SK-N-MC (cell line): ENCODE data around the gene GID4.
A peak's percentile ranks its signal among the peaks of the same experiment; 100 is the strongest.

ENCODE experiments used
- EZH2 ChIP-seq: fragments of 200-600 bp; sonication (generic); IDR thresholded peaks from one replicate; pipeline ENCODE4 v1.6.1; 2017; ENCODE audit warnings: antibody characterized with exemption
- FOXP2 ChIP-seq: optimal IDR thresholded peaks from 2 replicates; pipeline ENCODE3; 2011; ENCODE audit warnings: mild to moderate bottlenecking, moderate library complexity; ENCODE audit not compliant: insufficient read depth; ENCODE audit errors: extremely low read length, control extremely low read depth
- POLR2AphosphoS5 ChIP-seq: IDR thresholded peaks from 2 replicates; pipeline ENCODE4 v1.6.1; 2012; ENCODE audit warnings: mild to moderate bottlenecking, low read depth, low read length, borderline replicate concordance

GRCh38 chr17:18087610-18088491 is 48.6 kb downstream of the GID4 start, which contains the start of gene DRG2:
- TF ChIP-seq EZH2 (no peak), POLR2AphosphoS5 (peak; percentile 75), FOXP2 (no peak)
